ENCODE results near the gene VPS52.

DNA sequence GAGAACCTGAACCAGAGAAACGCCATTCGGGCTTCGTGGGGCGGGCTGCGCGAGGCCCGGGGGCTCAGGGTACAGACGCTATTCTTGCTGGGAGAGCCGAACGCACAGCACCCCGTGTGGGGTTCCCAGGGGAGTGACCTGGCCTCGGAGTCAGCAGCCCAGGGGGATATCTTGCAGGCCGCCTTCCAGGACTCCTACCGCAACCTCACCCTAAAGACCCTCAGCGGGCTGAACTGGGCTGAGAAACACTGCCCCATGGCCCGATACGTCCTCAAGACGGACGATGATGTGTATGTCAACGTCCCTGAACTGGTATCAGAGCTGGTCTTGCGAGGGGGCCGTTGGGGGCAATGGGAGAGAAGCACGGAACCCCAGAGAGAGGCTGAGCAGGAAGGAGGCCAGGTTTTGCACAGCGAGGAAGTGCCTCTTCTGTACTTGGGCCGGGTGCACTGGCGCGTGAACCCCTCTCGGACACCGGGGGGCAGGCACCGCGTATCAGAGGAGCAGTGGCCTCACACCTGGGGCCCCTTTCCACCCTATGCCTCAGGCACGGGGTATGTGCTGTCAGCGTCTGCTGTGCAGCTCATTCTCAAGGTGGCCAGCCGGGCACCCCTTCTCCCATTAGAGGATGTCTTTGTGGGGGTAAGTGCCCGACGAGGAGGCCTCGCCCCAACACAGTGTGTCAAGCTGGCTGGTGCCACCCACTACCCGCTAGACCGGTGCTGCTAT, 6.2 kb upstream of the VPS52 start:
- TF ChIP-seq, protein P1, sequence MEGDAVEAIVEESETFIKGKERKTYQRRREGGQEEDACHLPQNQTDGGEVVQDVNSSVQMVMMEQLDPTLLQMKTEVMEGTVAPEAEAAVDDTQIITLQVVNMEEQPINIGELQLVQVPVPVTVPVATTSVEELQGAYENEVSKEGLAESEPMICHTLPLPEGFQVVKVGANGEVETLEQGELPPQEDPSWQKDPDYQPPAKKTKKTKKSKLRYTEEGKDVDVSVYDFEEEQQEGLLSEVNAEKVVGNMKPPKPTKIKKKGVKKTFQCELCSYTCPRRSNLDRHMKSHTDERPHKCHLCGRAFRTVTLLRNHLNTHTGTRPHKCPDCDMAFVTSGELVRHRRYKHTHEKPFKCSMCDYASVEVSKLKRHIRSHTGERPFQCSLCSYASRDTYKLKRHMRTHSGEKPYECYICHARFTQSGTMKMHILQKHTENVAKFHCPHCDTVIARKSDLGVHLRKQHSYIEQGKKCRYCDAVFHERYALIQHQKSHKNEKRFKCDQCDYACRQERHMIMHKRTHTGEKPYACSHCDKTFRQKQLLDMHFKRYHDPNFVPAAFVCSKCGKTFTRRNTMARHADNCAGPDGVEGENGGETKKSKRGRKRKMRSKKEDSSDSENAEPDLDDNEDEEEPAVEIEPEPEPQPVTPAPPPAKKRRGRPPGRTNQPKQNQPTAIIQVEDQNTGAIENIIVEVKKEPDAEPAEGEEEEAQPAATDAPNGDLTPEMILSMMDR (IDR thresholded peaks at IDR 0.05) = no peak
- TF ChIP-seq POLR2A (IDR thresholded peaks at IDR 0.05) (no peak), EP300 (IDR thresholded peaks at IDR 0.05) (no peak)
